CD4-positive, alpha-beta T cell treated with Interleukin-15 for 1 hour (primary cell): ENCODE data around the gene NOL9.

Source experiments
- DNase-seq: peaks from one replicate; pipeline ENCODE4 v3.0.0-alpha.2; 2020

NOL9 gene

DNA sequence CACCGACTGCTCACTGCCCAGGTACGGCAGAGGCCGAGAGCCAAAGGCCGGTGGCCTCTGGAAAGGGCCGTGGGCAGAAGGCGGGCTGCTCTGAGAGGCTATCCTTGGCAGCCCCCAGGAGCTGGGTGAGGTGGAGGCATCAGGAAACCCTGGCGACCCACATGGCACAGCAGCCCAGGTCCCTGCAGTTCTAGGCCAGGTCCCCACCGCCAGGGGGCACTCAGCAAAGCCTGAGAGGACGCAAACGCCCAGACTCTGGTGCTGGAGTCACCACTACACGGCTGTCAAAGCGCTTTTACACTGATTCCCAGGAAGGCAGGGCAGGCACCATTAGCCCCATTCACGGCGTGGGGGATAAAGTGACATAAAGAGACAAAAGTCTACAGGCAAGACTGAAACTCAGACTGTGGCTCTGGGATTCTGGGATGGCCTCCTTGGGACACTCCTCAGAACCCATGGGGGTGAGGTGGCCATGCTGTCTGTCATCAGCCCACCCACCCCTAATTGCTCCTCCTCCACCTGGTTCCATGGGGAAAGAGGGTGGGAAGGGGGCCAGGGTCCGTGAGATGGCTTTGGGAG lies 67.8 kb downstream of the NOL9 start:
- peak; percentile 78 for DNase-seq

- no peak for DNase-seq
Observed at GRCh38 chr1:6485168-6486101, 68.9 kb downstream of the NOL9 start.

DNA sequence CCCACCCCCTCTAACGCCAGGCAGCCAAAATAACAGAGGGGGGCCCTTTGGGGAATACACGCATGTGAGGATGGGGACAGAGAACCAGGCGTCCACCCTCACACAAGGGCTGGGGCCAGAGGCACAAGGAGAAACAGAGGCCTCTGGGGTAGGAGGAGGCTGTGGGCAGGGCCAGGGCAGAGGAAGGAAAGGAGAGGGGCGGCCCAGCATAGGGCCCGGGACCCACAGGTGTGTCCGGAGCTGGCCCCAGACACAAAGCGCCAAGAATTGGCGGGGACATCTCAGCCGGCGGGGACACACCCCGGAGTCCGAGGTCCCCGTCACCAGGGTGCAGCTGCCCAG lies 69.5 kb downstream of the NOL9 start:
- no peak for DNase-seq

- no peak for DNase-seq
Observed at GRCh38 chr1:6483761-6484117, 70.6 kb downstream of the NOL9 start.

DNA sequence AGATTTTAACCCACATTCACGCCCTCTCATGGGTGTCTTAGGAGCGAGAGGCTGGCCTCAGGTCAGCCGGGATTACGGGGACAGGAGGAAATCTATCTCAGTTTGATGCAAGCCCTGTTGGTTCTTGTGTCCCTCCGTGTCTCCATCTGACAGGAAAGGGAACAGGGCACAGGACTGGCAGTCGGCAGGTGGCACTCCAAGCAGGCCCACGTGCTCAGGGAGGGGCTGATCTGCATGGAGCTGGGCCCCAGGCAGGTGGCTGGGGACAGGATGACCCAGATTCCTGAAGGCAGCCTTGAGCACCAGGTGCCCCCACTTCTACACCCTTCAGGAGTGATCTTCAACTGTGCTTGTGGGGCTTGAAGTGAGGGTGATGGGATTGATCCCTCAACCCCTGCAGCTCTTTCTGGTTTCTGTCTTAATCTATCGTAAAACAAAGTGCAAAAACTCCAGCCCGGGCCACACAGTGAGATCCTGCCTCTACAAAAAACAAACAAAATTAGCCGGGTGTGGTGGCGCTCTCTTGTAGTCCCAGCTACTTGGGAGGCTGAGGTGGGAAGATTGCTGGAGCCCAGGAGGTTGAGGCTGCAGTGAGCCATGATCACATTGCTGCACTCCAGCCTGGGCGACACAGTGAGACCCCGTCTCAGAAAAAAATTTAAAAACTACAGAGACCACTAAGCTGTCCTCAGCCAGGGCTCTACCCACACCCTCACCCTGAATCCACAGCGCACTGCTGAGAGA lies 71.1 kb downstream of the NOL9 start:
- DNase-seq = no peak

GRCh38 chr1:6481820-6482219 lies 72.5 kb downstream of the NOL9 start:
- DNase-seq = no peak

GRCh38 chr1:6477039-6477820 lies 77.1 kb downstream of the NOL9 start:
- no peak for DNase-seq

- DNase-seq = no peak
Observed at GRCh38 chr1:6476483-6476882, 77.8 kb downstream of the NOL9 start.

GRCh38 chr1:6475381-6476133 lies 78.8 kb downstream of the NOL9 start:
- DNase-seq = peak; percentile 69

DNA sequence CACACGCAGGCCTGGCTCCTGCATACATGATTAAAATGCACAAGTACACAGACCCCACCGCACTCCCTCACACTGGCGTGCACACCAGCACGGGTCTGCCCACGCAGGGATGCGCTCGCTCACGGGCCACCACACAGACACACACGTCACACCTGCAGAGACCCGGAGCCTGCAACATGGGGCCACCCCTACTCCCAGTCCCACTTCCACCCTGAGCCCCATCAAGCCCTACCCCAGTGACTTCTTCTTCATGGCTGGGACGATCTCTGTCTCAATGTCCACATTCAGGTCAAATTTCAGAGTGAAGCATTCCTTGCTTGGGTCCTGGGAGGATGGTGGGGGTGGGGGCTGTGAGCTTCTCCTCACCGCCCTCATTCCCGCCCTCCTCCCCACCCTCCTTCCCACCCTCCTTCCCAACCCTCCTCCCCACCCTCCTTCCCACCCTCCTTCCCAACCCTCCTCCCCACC lies 79.5 kb downstream of the NOL9 start:
- DNase-seq = no peak

DNA sequence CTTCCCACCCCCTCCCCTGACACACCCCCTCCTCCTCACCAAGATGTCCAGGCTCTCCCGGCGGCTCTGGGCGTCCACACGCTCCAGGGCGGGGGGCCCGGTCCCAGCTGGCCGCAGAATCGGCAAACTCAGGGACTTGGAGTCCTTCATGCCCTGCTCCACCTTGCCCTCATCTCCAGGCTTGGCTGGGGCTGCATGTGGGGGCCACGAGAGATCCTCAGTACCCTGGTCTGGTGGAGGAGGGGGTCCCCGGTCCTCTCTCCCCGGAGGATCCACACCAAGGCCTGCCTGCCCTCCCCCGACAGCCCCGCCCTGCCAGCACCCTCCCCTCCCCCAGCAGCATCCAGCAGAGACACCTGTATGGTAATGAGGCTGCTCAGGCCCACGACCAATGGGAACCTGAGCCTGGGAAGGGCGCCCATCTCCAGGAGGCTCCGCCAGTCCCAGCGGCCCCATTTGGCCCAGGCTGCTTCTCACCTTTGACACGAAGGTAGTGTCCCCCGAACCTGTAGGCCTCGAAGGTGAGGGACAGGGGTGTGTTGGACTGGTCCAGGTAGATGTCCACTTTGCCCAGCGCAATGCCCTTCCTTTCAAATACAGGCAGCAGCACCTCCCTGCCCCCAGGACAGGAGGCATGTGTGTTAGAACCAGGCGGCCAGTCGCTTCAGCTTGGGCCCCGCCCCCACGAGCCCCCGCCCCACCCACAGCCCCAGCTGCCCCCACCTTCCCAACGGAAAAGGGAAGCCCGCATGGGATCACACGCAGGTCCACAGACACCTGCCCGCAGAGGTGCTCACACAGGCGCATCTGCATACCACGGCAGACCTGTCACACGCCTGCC lies 80.1 kb downstream of the NOL9 start:
- no peak for DNase-seq

- DNase-seq = no peak
Observed at GRCh38 chr1:6473156-6473555, 81.2 kb downstream of the NOL9 start.

DNA sequence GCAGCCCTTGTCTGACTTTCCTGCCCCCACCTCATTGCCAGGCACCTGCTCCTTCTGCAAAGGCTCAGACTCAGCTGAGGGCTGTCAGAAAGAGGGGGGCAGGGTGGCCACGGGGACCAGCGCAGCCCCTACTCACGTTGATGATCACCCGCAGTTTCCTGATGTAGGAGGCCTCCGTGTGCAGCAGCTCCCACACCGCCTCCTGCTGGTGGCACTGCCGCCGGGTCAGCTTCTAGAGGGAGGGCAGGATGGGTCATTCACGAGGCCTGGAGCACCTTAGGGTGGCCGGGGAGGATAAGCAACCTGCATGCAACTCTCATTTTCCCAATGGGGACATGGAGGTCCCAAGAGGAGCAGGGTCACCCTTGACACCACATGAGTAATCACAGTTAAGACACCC lies 81.9 kb downstream of the NOL9 start:
- DNase-seq = no peak

DNA sequence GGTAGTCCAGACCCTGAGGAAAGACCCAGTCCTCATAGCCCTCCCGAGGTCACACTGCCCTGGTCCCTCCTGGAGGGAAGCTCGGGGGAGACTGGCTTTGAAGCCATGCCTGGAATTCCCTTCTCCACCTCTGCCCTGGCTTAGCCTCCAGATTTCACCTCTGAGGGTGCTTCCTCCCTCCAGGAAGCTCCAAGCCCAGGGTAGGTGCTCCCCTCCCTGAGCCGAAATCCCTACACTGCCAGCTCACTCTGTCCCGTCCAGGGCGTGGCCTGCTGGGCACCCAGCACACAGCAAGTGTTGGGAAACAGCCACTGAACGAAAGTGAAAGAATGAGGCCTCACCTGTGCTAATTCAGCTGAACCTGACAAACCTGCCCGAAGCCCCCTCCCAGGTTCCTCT lies 82.3 kb downstream of the NOL9 start:
- DNase-seq = no peak
